Ovary (tissue), 3 donors: ENCODE measurements around the gene NCR1.
"Not testable (repeated sequence)": the region's sequence is repeated elsewhere in the genome, so short reads cannot be mapped to it uniquely, and the experiment has no call there.

ENCODE experiments used
- CTCF ChIP-seq, 3 donors: fragments of 450-650 bp in 2 of 3; fragments of 200-600 bp in 1 of 3; IDR thresholded peaks; one replicate each; pipeline versions ENCODE4 v1.5.1 to v1.8.0; 2016 to 2022; ENCODE audit warnings: antibody characterized with exemption in 3 of 3, mild to moderate bottlenecking in 1 of 3
- EP300 ChIP-seq: sonication (generic); formaldehyde crosslinking; IDR thresholded peaks from one replicate; pipeline ENCODE4 v1.6.1; 2017; ENCODE audit warnings: antibody characterized with exemption
- POLR2A ChIP-seq: fragments of 450-650 bp; IDR thresholded peaks from one replicate; pipeline ENCODE4 v1.6.1; 2017; ENCODE audit warnings: antibody characterized with exemption, mild to moderate bottlenecking, moderate library complexity
- donor health status: DM: no; HTN: no; CAD: no.

GRCh38 chr19:54907899-54908298 lies 2.0 kb downstream of the NCR1 start:
- not testable (repeated sequence) for TF ChIP-seq POLR2A; CTCF (IDR thresholded peaks at IDR 0.05); EP300
